K562 (cell line): ENCODE measurements around the gene ZNF322. TPM values are rescaled to one million over a fixed set of nuclear protein-coding genes. Genes with fewer than 3 reads are reported as not detected.

Experiments
- ATF4 ChIP-seq: fragments of 450-650 bp; formaldehyde crosslinking; IDR thresholded peaks from 2 replicates; pipeline ENCODE4 v1.4.0; 2022; ENCODE audit warnings: mild to moderate bottlenecking, moderate library complexity
- CBX3 ChIP-seq, 2 experiments: IDR thresholded peaks; 1 replicate in 1 of 2; 2 replicates in 1 of 2; pipeline ENCODE4 v1.6.1; 2012; ENCODE audit warnings: inconsistent platforms in 2 of 2, low read length in 2 of 2, borderline replicate concordance in 1 of 2, control low read depth in 1 of 2
- CREB1 ChIP-seq, 2 experiments: sonication (generic) in 1 of 2; formaldehyde crosslinking in 1 of 2; IDR thresholded peaks; 2 replicates each; pipeline versions ENCODE4 v1.6.1 to v1.8.0; 2012 to 2022; ENCODE audit warnings: inconsistent platforms in 1 of 2, mild to moderate bottlenecking in 1 of 2, missing genetic modification reagents in 1 of 2, moderate library complexity in 1 of 2
- ELF4 ChIP-seq: fragments of 450-650 bp; formaldehyde crosslinking; IDR thresholded peaks from 2 replicates; pipeline ENCODE4 v1.4.0; 2022; ENCODE audit warnings: missing genetic modification characterization
- HMGN3 ChIP-seq: IDR thresholded peaks from 2 replicates; pipeline ENCODE4 v1.6.1; 2011; ENCODE audit warnings: borderline replicate concordance, low read depth, mild to moderate bottlenecking, mixed read lengths, low read length; ENCODE audit not compliant: insufficient read length; ENCODE audit errors: extremely low read depth
- PKNOX1 ChIP-seq: fragments of 450-650 bp; IDR thresholded peaks from 2 replicates; pipeline ENCODE4 v1.6.1; 2016
- ZBTB40 ChIP-seq, 2 experiments: fragments of 450-650 bp in 1 of 2; sonication (generic) in 1 of 2; formaldehyde crosslinking in 1 of 2; IDR thresholded peaks; 2 replicates each; pipeline versions ENCODE4 v1.7.1 to v1.9.0; 2016 to 2022; ENCODE audit warnings: inconsistent platforms in 1 of 2, mild to moderate bottlenecking in 1 of 2, missing genetic modification reagents in 1 of 2
- ZNF778 ChIP-seq: fragments of 450-650 bp; formaldehyde crosslinking; IDR thresholded peaks from 2 replicates; pipeline ENCODE4 v1.4.0; 2020; ENCODE audit warnings: mild to moderate bottlenecking, moderate library complexity
- polyA plus RNA-seq, 8 experiments: library from polyadenylated mRNA; depleted of rRNA in 4 of 8; stranded (reverse) in 5 of 8; unstranded in 3 of 8; fragments of >200 nt; fragmentation: Nextera tagmentation in 2 of 8; fragmentation: Illumina TruSeq in 1 of 8; extraction: Ambion mirVana in 2 of 8; extraction: Trizol in 1 of 8; gene quantifications; 2 replicates each; pipeline versions ENCODE4 v1.2.1 to v1.2.3, GENCODE V29; 2011 to 2014; ENCODE audit warnings: inconsistent platforms in 1 of 8, missing spikeins in 1 of 8
- total RNA-seq, 7 experiments: library from RNA; depleted of rRNA in 6 of 7; stranded (reverse); fragments of >200 nt in 6 of 7; fragmentation: Illumina TruSeq in 2 of 7; extraction: Trizol in 2 of 7; gene quantifications; 2 replicates each; pipeline versions ENCODE4 v1.2.1 to v1.2.3, GENCODE V29; 2011 to 2021; ENCODE audit warnings: low replicate concordance in 1 of 7

Gene ZNF322
- total and polyA plus RNA-seq, 9 of the 15 experiments (the other 6 are each of a cell fraction or from before 2014, with no cell fraction given): 4.7 to 31.2 (median 18.7) TPM

GRCh38 chr6:26604797-26605196, 54.7 kb downstream of the ZNF322 start (continued):
- TF ChIP-seq ZBTB40 (IDR thresholded peaks at IDR 0.05) (no peak), ZBTB40 (CRISPR knock-in tag; IDR thresholded peaks at IDR 0.05) (no peak), ATF4 (CRISPR knock-in tag) (no peak), CBX3 (IDR thresholded peaks at IDR 0.05; ENCODE audit: borderline replicate concordance in 1 of 2, low read length in 2 of 2) (no peak), ZNF778 (no peak), PKNOX1 (no peak), HMGN3 (no peak), CREB1 (IDR thresholded peaks at IDR 0.05) (no peak), CREB1 (CRISPR knock-in tag; IDR thresholded peaks at IDR 0.05) (no peak), ELF4 (no peak)
- TF ChIP-seq, all 486 proteins: peak for 0
